GM18873 (cell line): ENCODE data around the gene CBX3.
"Not testable (repeated sequence)": the region's sequence is repeated elsewhere in the genome, so short reads cannot be mapped to it uniquely, and the experiment has no call there.

Experiments used
- ATAC-seq: cut with Tn5 transposase; IDR thresholded peaks from one replicate; pipeline ENCODE4 v1.9.1; 2021; ENCODE audit warnings: mild to moderate bottlenecking, moderate library complexity, moderate number of reproducible peaks; ENCODE audit not compliant: unreplicated experiment, low FRiP score

The CBX3 gene

DNA sequence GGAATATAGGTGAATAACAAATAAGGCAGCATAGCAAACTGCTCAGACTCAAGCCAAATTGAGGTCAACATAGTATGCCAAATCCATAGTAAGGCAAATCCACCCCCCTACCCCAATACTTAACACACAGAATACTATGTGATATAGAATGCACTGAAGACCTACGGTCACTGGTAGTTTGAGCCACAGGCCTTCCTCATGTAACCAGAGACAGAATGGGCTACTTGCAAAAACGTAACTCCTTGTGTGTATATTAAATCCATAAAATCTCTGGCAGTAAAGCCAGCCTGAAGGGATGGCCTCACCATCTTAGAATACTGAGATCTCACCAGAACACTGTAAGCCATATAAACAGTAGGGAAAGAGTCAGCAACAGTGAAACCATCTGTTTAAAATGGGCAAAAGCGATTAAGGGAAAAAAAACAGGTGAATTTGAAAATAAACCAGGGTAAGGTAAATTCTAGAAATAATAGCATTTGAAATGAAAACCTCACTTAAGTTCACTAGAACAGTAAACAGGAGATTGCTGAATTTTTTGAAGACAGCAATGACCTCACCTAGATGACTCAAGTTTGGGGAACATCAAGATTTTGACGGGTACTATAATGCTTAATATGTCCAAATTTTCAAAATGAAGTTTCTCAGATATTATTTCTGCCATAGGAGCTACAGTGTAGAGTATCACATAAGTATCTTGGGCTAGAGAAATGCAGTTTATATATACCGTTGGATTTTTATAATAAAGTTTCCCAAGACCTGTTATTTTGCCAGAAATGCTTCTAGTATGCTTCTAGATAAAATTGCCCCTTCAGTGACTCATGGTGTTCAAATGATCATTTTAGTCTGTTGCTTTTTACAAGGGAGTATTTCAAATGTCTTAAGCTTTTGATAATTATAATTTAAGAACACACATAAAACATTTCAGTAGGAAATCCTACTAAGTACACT, 14.9 kb upstream of the CBX3 start:
- no peak for ATAC-seq

DNA sequence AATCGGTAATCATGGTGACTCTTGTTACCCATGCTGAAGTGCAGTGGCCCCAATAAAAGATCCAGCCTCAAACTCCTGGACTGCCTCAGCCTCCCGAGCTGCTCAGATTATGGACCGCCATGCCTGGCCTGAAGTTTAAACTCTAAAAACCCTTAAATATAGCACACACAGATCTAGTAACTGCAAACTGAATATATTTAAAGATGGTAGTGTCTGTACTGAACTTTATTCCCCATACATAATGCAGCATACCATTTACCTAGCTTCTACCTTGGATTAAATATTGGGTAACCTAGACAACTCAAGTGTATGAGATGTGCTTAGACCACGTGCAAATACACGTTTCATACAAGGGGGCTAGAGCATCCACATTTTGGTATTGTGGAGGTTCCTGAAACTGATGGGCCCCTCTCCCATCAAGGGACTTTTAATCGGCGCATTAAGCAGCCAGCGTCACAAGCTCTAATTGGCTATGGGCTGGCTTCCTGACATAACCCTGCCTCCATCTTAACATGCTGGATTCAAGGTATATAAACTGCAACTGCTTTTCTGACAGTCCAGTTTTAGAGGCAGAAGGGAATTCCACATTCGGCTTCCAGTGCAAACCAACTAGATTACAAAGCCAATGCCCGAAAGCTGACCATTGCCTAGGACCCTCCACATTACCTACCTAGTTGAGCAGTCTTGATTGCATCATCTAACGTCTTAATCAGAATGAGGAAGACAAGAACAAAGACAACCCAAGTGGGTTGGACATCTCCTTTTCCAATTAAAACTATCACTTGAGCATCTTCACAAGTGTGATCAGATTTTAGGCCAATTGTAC, 14.0 kb upstream of the CBX3 start:
- no peak for ATAC-seq

- ATAC-seq = no peak
These were observed 13.2 kb upstream of the CBX3 start for GRCh38 chr7:26188206-26188956.

DNA sequence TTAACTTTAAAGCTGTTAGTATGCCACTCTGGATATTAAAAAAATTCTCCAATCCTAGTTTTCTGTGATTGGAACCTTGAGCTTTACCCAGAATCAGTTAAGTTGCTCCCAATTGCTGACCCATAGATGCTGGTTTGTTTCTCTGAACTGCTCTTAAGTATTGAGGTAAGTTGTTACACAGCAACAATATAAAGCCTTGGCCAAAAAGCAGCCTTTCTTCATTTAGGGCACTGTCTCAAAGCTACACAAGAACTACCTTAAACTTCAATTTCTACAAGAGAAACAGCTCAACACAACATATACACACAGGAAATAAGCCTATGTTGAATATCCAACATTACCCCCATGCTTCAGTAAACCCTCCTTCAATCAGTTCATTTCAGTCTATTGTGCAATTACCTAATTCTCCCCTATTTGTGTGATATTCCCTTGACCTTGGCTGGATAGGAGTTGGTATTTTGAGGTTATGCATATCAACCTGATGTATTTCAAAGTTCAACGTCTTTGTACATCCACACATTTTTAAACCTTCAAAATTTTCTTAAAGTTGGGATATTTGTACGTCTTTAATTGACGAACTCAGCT, 12.5 kb upstream of the CBX3 start:
- no peak for ATAC-seq

- no peak for ATAC-seq
These were observed 11.8 kb upstream of the CBX3 start for GRCh38 chr7:26189697-26190096.

DNA sequence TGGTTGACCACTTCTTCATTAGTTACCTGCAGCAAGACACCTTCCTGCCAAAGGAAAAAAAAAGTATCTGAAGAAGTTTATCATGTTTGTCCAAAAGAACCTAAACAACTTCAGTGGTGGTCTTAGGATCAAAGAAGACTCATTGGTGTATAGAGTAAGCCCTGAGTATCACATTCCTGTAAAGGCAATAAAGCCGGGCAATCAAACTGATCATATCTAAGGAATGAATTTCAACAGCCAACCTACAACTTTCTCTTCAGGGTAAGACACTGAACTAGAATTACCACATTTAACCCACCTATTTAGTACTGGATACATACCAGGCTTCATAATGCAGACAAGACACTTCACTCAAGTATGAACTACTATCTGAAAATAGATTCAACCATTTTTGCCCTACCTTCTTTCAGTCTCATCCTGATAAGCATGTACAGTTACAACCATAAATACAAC, 11.1 kb upstream of the CBX3 start:
- ATAC-seq = no peak

GRCh38 chr7:26191233-26191973, 10.1 kb upstream of the CBX3 start:
- ATAC-seq = no peak

DNA sequence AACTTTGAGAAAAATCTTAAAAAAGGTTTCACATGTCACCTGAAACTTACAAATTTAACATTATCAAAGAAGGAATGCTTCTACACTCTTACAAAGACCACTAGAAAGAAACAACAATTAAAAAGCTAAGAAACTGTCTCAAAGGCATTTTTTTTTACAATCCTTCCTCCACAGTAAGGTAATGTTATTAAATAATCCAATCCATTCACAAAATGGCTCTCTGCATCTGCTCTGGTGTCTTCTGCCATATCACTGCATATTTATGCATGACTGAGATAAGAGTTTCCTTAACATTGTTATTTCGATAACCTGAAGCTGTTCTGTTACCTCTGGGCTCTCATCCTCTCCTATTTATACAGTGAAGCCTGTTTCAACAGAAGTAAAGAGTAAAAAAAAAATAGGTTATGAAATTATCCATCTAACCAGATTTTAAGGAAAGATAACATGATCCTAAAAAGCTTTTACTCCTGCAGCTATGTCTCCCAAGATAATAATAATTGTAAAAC, 9.5 kb upstream of the CBX3 start:
- no peak for ATAC-seq

GRCh38 chr7:26192485-26193087, 9.0 kb upstream of the CBX3 start:
- no peak for ATAC-seq

DNA sequence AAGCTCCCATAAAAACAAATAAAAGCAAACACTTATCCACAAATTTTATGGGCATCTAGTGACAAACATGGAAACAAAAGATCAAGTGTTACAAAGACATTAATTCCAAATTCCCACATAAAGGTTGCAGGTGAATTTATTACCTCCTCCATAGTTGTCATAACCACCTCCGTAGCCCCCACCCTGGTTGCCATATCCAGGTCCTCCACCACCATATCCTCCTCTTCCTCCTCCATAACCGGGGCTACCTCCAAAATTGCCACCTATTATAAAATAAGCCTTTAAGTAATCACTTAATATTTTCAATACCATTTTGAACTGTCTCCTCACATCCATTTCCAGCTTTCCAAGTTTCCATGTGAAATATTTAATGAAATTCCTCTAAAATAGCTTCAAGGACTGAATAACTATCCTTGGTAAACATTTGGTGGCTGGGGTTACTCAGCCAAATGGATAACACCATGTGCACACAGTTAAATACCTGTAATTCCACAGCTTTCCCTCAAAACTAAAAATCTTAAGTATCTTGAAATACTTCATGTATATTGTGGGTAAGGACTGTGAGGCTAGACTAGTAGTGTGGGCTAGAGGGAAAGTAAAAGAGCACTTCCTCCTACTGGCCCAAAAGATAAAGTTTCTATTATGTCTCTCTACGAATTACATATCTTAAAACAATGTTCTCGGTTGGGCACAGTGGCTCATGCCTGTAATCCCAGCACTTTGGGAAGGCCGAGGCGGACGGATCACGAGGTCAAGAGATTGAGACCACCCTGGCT, 7.9 kb upstream of the CBX3 start:
- ATAC-seq = no peak

GRCh38 chr7:26194764-26195163, 6.8 kb upstream of the CBX3 start:
- not testable (repeated sequence) for ATAC-seq

DNA sequence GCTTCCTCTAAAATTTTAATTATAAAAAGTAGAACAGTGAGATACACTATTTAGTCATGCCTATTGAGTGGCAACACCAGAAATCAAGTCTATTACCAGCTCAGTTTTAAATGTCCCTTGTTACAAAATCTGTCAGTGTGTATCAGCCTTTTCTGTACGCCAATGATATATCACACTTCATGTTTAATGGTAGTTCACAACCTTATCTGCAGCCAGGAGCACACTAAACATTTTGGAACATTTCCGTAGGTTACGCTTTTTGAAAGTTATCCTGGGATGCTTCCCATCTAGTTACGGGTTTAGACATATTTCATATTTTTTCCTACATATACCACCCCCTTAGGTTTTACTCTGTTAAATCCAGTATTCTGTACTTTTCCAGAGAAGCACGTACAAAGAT, 6.4 kb upstream of the CBX3 start:
- ATAC-seq = no peak

- no peak for ATAC-seq
These were observed 5.5 kb upstream of the CBX3 start for GRCh38 chr7:26195867-26196657.

GRCh38 chr7:26197153-26198115, 4.1 kb upstream of the CBX3 start:
- no peak for ATAC-seq

- no peak for ATAC-seq
These were observed 3.3 kb upstream of the CBX3 start for GRCh38 chr7:26198133-26198780.

DNA sequence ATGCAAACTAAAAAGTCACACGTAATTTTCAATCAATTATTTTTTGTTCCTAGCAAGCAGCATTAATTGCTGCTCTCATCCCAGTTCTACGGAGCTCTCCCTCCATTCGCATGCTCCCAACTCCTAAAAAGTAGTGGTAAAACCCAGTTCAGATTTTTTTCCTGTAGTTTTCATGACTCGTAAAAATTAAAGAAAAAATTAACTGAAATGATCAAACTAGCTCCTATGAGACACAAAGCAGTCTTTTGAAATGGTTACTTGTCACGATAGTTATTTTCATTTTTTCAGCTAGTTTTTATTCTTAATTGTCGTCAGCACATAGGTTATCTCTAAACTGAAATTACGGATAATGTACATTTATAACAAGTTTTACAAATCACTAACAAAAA, 2.8 kb upstream of the CBX3 start:
- no peak for ATAC-seq
